Posterior vena cava (tissue), 2 donors: Measurements from ENCODE around the gene PLRG1. TPM values are rescaled to one million over a fixed set of nuclear protein-coding genes. Genes with fewer than 3 reads are reported as not detected.
"Not testable (repeated sequence)": the region's sequence is repeated elsewhere in the genome, so short reads cannot be mapped to it uniquely, and the experiment has no call there.

Experiments used
- DNase-seq: peaks from one replicate; pipeline ENCODE4 v3.0.0-alpha.2; 2020; ENCODE audit warnings: low spot score
- intact Hi-C, 2 donors: fragments of 100-400 bp; cut with DNase I; formaldehyde crosslinking; loops; one replicate each; pipeline versions ENCODE4 v1.14.1 to v1.14.2; 2022 to 2023
- long read RNA-seq, 2 donors: library from polyadenylated mRNA; unstranded; transcript quantifications; one replicate each; pipeline ENCODE4 v2.0.0, GENCODE V29; 2020 to 2021
- total RNA-seq, 2 donors: library from RNA; stranded (reverse); fragmentation: NEBNext Ultra II Directional; extraction: Animal tissue kit (Norgen Biotek cat#: 25700); gene quantifications; one replicate each; pipeline ENCODE4 v1.2.1, GENCODE V29; 2021
- donor health status: DM: yes; HTN: yes; CAD: no.
- donor health status: DM: yes; HTN: yes; CAD: no.

PLRG1 gene
- 10 to 100 TPM; 66.8 to 69.5 TPM for total RNA-seq
- long read RNA-seq, donor 1, transcript PLRG1-202 (15 exons, 3,351 nt): major isoform, 11 of 16 reads
- long read RNA-seq, donor 1, partial matches to known transcripts: 2 of 16 reads
- long read RNA-seq, donor 1, other reads (novel, unspliced or antisense): 3 of 16 reads
- long read RNA-seq, donor 2, transcript PLRG1-202 (15 exons, 3,351 nt): major isoform, 98 of 112 reads
- long read RNA-seq, donor 2, partial matches to known transcripts: 3 of 112 reads
- long read RNA-seq, donor 2, other reads (novel, unspliced or antisense): 7 of 112 reads

- intact Hi-C loops: loop anchor here in 1 of 2 donors (10.0 kb wide), 1 partner anchor 75 kb away; no protein-coding TSS in a partner anchor
- DNase-seq: peak; percentile 99
These were observed at the start of gene PLRG1 for GRCh38 chr4:154549894-154550790. TSS of gene PLRG1 (minus strand) at chr4:154550400. CDS start at chr4:154550308, 92 bp downstream.

- intact Hi-C loops: no loop called here
- no peak for DNase-seq
These were observed 47.9 kb upstream of the PLRG1 start for GRCh38 chr4:154597798-154598774.

GRCh38 chr4:154597281-154597680 lies 47.1 kb upstream of the PLRG1 start:
- not testable (repeated sequence) for DNase-seq

GRCh38 chr4:154595807-154596206 lies 45.6 kb upstream of the PLRG1 start:
- no peak for DNase-seq
- intact Hi-C loops: no loop called here

More at GRCh38 chr4:154597281-154597680, 47.1 kb upstream of the PLRG1 start:
- intact Hi-C loops: not testable (repeated sequence)

- intact Hi-C loops, DNase-seq: not testable (repeated sequence)
These were observed 44.1 kb upstream of the PLRG1 start for GRCh38 chr4:154594343-154594742.

GRCh38 chr4:154593868-154594267 lies 43.7 kb upstream of the PLRG1 start:
- no peak for DNase-seq
- intact Hi-C loops: no loop called here

- intact Hi-C loops: no loop called here
- DNase-seq: no peak
These were observed 41.7 kb upstream of the PLRG1 start for GRCh38 chr4:154591890-154592289.

GRCh38 chr4:154590329-154591006 lies 40.3 kb upstream of the PLRG1 start, which contains the start of gene FGA:
TSS of gene FGA (minus strand) at chr4:154590742. CDS start at chr4:154590687, 55 bp downstream.
- intact Hi-C loops: no loop called here
- DNase-seq: no peak

GRCh38 chr4:154589296-154590197 lies 39.3 kb upstream of the PLRG1 start:
- intact Hi-C loops: no loop called here
- no peak for DNase-seq

GRCh38 chr4:154588198-154588597 lies 38.0 kb upstream of the PLRG1 start:
- intact Hi-C loops: no loop called here
- DNase-seq: no peak

- DNase-seq: no peak
- intact Hi-C loops: no loop called here
These were observed 36.3 kb upstream of the PLRG1 start for GRCh38 chr4:154586296-154587033.

- intact Hi-C loops: no loop called here
- DNase-seq: no peak
These were observed 35.3 kb upstream of the PLRG1 start for GRCh38 chr4:154585369-154586018.

GRCh38 chr4:154584259-154584658 lies 34.1 kb upstream of the PLRG1 start:
- no peak for DNase-seq
- intact Hi-C loops: no loop called here

- intact Hi-C loops: no loop called here
These were observed 33.5 kb upstream of the PLRG1 start for GRCh38 chr4:154583677-154584076.

GRCh38 chr4:154583230-154583629 lies 33.0 kb upstream of the PLRG1 start:
- intact Hi-C loops: no loop called here
- no peak for DNase-seq

More at GRCh38 chr4:154583677-154584076, 33.5 kb upstream of the PLRG1 start:
- no peak for DNase-seq

GRCh38 chr4:154582723-154583122 lies 32.5 kb upstream of the PLRG1 start:
- DNase-seq: no peak
- intact Hi-C loops: no loop called here
